Measurements from ENCODE around the gene KRT86. TPM values are rescaled to one million over a fixed set of nuclear protein-coding genes. Genes with fewer than 3 reads are reported as not detected.

Gene KRT86
- total and polyA plus RNA-seq, 2 donors from 2014 or later = 1.3 TPM; not detected in 1

DNA sequence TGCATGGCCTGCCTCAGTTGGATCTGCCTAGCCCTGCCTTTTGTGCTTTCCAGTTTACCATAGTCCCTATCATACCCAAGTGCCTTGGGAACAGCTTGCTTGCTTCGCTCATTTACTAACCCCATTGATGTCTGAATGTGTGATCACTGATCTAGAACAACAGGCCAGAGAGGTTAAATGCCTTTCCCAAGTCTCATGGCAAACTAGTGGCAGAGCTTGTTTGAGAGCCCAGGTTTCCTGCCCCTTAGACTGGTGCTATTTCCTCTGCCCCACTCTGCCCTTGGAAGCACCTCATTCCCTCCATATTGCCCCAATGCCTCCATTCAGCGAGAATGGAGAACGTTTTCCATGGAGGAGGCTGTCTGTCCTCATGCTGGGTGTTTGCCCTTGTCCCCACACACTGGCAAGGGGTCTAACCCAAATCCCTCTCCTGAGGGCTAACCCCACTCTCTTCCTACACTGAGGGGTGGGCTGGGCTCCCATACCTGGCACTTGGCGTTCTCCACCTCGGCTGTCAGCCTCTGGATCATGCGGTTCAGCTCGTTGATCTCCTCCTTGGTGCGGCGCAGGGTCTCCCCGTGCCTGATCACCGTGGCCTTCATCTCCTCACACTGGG is 21.6 kb upstream of the KRT86 start:
- H3K27me3 ChIP-seq (ENCODE audit: control insufficient read depth, insufficient read depth, low read length) = peaks cover 22% of the 10 kb centered on the region
- H3K9ac ChIP-seq (ENCODE audit: low read length in 3 of 3) = no peak overlapping the region
- peaks cover 0 to 22% (median 17%) of the 10 kb centered on the region in 3 donors for H3K4me1 ChIP-seq (ENCODE audit: control insufficient read depth in 2 of 3, insufficient read depth in 2 of 3, low read depth in 1 of 3, low read length in 3 of 3)
- H3K36me3 ChIP-seq (ENCODE audit: control insufficient read depth in 2 of 3, insufficient read depth in 3 of 3, low read length in 3 of 3) = no peaks in the 10 kb centered on the region
- H3K9me3 ChIP-seq (ENCODE audit: control insufficient read depth in 2 of 3, insufficient read depth in 1 of 3, low read length in 3 of 3) = no peaks in the 10 kb centered on the region
- intact Hi-C loops (cut with DNase I) = no loop called here
- no peak overlapping the region for H3K4me3 ChIP-seq (ENCODE audit: low read length in 3 of 3)
- TF ChIP-seq, protein P1, sequence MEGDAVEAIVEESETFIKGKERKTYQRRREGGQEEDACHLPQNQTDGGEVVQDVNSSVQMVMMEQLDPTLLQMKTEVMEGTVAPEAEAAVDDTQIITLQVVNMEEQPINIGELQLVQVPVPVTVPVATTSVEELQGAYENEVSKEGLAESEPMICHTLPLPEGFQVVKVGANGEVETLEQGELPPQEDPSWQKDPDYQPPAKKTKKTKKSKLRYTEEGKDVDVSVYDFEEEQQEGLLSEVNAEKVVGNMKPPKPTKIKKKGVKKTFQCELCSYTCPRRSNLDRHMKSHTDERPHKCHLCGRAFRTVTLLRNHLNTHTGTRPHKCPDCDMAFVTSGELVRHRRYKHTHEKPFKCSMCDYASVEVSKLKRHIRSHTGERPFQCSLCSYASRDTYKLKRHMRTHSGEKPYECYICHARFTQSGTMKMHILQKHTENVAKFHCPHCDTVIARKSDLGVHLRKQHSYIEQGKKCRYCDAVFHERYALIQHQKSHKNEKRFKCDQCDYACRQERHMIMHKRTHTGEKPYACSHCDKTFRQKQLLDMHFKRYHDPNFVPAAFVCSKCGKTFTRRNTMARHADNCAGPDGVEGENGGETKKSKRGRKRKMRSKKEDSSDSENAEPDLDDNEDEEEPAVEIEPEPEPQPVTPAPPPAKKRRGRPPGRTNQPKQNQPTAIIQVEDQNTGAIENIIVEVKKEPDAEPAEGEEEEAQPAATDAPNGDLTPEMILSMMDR (IDR thresholded peaks at IDR 0.05; ENCODE audit: borderline replicate concordance, extremely low read depth, insufficient read depth) = no peak
- DNase-seq = peak in 4 of 5 donors; percentile 28 to 70 (median 46)
- peak overlapping the region; percentile 46 to 60 for H3K27ac ChIP-seq (ENCODE audit: low read depth in 2 of 2, low read length in 2 of 2)
- FAIRE-seq = no peak

DNA sequence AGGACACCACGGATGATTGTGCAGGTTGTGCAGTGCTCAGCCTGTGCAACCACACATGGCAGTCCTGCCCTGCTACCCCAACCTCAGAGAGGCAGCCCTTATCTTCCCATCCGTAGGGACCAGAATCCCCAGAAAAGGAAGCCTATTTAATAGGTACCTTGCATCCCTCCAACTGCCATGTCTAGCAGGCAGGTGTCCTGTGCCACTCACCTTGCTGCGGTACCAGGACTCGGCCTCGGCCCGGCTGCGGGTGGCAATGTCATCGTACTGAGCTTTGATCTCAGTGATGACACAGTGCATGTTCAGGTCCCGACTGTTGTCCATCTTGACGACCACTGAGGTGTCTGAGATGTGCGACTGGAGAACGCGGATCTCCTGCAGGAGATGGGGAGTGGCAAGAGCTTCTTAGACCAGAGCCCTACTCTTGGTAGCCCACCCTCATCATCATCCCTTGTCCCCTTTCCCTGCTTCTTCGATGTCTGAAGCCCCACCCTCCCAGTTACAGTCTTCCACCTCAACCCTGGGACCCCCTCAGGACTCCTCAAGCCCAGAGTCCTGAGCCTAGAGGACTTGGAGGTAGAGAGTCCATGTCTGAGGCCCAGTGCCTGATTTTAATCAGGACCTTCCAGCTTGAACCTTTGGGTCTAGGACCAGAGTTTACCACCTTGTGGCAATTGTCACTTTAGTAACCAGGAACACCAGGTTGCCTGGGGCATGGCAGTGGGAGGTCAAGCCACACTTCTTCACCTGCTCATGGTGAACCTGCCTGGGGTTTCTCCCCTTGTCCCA is 20.9 kb upstream of the KRT86 start:
- intact Hi-C loops (cut with DNase I) = no loop called here
- Histone ChIP-seq H3K36me3 (ENCODE audit: control insufficient read depth in 2 of 3, insufficient read depth in 3 of 3, low read length in 3 of 3) (no peaks in the 10 kb centered on the region), H3K4me3 (ENCODE audit: low read length in 3 of 3) (no peak overlapping the region), H3K27me3 (ENCODE audit: control insufficient read depth, insufficient read depth, low read length) (peaks cover 25% of the 10 kb centered on the region), H3K9ac (ENCODE audit: low read length in 3 of 3) (no peak overlapping the region), H3K4me1 (ENCODE audit: control insufficient read depth in 2 of 3, insufficient read depth in 2 of 3, low read depth in 1 of 3, low read length in 3 of 3) (peaks cover 0 to 17% (median 17%) of the 10 kb centered on the region in 3 donors), H3K9me3 (ENCODE audit: control insufficient read depth in 2 of 3, insufficient read depth in 1 of 3, low read length in 3 of 3) (no peaks in the 10 kb centered on the region), H3K27ac (ENCODE audit: low read depth in 2 of 2, low read length in 2 of 2) (peak overlapping the region in 1 of 2 donors; percentile 60)
- FAIRE-seq (no peak), DNase-seq (peak in 2 of 5 donors; percentile 20 to 56)
- TF ChIP-seq, protein P1 (IDR thresholded peaks at IDR 0.05; ENCODE audit: borderline replicate concordance, extremely low read depth, insufficient read depth) = no peak

DNA sequence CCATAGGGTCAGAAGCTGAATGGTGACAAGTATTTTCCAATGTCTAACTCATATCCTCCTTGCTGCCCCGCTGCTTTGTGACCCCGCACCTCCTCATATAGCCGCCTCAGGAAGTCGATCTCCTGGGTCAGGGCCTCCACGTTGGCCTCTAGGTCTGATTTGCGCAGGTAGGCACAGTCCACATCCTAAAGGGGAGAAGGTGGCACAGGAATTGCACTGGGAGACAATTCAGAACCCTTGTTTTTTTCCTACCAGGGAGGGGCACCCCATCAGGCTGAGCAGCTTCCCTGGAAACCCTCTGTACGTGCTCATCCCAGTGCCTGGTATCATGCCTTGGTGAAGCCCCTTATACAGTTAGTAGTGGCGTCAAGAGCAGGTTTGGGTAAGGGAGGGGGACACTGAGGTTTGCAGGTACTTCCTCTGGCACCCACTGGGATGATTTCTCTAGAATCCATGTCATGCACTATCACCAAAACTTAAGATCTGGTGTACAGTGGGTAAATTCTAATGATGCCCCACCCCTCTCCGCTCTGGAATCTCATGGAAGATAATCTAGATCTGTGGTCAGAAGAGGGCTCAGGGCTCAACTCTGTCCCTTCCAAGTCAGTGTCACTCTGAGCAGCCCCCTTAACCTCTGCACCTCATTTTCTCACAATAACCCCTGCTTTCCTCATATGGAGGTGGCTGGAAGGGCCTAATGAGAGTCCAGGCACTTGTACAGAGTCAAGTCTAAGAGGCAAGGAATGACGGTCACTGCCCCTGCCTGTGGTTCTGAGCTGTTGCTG is 20.1 kb upstream of the KRT86 start:
- DNase-seq (peak in 2 of 5 donors; percentile 16 to 20), FAIRE-seq (no peak)
- no peaks in the 10 kb centered on the region for H3K36me3 ChIP-seq (ENCODE audit: control insufficient read depth in 2 of 3, insufficient read depth in 3 of 3, low read length in 3 of 3)
- intact Hi-C loops (cut with DNase I) = no loop called here
- no peaks in the 10 kb centered on the region for H3K9me3 ChIP-seq (ENCODE audit: control insufficient read depth in 2 of 3, insufficient read depth in 1 of 3, low read length in 3 of 3)
- H3K27me3 ChIP-seq (ENCODE audit: control insufficient read depth, insufficient read depth, low read length) = peaks cover 25% of the 10 kb centered on the region
- TF ChIP-seq, protein P1 (IDR thresholded peaks at IDR 0.05; ENCODE audit: borderline replicate concordance, extremely low read depth, insufficient read depth) = no peak
- H3K4me3 ChIP-seq (ENCODE audit: low read length in 3 of 3) = no peak overlapping the region
- no peak overlapping the region for H3K27ac ChIP-seq (ENCODE audit: low read depth in 2 of 2, low read length in 2 of 2)
- no peak overlapping the region for H3K9ac ChIP-seq (ENCODE audit: low read length in 3 of 3)
- peaks cover 0 to 11% (median 9%) of the 10 kb centered on the region in 3 donors for H3K4me1 ChIP-seq (ENCODE audit: control insufficient read depth in 2 of 3, insufficient read depth in 2 of 3, low read depth in 1 of 3, low read length in 3 of 3)

All from kidney (tissue), 14 donors.